ENCODE measurements around the gene MAP3K4. TPM values are rescaled to one million over a fixed set of nuclear protein-coding genes. Genes with fewer than 3 reads are reported as not detected.

The MAP3K4 gene
- total RNA-seq, 1 experiment from 2014 or later = 69.8 TPM

DNA sequence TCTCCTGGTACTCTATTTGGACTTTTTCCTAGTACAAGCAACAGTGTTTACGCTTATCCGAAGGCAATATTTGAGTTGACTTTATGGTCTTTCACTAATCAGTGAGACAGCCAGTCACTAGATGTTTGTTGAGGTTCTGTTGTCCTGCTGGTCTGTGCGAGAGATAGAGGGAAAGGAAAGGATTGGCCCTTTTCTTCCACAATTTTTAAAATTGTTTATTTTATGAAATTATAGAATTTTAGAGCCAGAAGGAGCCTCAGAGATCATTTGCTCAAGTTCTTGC is 44.4 kb downstream of the MAP3K4 start (continued):
- no peak for TF ChIP-seq FOXP4 (CRISPR knock-in tag; IDR thresholded peaks at IDR 0.05)
- TF ChIP-seq CREM (CRISPR knock-in tag; IDR thresholded peaks at IDR 0.05) = no peak
- no peak for TF ChIP-seq ZNF232 (CRISPR knock-in tag; IDR thresholded peaks at IDR 0.05)
- TF ChIP-seq ZNF263 (CRISPR knock-in tag; IDR thresholded peaks at IDR 0.05; ENCODE audit: low read depth) = no peak
- TF ChIP-seq GTF2I (CRISPR knock-in tag; conservative IDR thresholded peaks at IDR 0.05) = no peak
- no peak for TF ChIP-seq GRHL2 (CRISPR knock-in tag; IDR thresholded peaks at IDR 0.05; ENCODE audit: insufficient replicate concordance, severe bottlenecking)
- TF ChIP-seq, protein P1, sequence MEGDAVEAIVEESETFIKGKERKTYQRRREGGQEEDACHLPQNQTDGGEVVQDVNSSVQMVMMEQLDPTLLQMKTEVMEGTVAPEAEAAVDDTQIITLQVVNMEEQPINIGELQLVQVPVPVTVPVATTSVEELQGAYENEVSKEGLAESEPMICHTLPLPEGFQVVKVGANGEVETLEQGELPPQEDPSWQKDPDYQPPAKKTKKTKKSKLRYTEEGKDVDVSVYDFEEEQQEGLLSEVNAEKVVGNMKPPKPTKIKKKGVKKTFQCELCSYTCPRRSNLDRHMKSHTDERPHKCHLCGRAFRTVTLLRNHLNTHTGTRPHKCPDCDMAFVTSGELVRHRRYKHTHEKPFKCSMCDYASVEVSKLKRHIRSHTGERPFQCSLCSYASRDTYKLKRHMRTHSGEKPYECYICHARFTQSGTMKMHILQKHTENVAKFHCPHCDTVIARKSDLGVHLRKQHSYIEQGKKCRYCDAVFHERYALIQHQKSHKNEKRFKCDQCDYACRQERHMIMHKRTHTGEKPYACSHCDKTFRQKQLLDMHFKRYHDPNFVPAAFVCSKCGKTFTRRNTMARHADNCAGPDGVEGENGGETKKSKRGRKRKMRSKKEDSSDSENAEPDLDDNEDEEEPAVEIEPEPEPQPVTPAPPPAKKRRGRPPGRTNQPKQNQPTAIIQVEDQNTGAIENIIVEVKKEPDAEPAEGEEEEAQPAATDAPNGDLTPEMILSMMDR (IDR thresholded peaks at IDR 0.05) = no peak
- TF ChIP-seq ATF3 (CRISPR knock-in tag; conservative IDR thresholded peaks at IDR 0.05) = no peak
- TF ChIP-seq, protein P2, sequence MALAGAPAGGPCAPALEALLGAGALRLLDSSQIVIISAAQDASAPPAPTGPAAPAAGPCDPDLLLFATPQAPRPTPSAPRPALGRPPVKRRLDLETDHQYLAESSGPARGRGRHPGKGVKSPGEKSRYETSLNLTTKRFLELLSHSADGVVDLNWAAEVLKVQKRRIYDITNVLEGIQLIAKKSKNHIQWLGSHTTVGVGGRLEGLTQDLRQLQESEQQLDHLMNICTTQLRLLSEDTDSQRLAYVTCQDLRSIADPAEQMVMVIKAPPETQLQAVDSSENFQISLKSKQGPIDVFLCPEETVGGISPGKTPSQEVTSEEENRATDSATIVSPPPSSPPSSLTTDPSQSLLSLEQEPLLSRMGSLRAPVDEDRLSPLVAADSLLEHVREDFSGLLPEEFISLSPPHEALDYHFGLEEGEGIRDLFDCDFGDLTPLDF (CRISPR knock-in tag; IDR thresholded peaks at IDR 0.05) = no peak

GRCh38 chr6:161037873-161038228 is 46.3 kb downstream of the MAP3K4 start:
- peaks cover 34% of the 10 kb centered on the region for H3K4me1 Mint-ChIP-seq
- ChIA-PET POLR2A (no interaction called here), CTCF (no interaction called here)
- no peak for DNase-seq (ENCODE audit: low spot score)
- no peak overlapping the region for H3K4me3 Mint-ChIP-seq
- TF ChIP-seq HMGA2 (CRISPR knock-in tag; IDR thresholded peaks at IDR 0.05) (no peak), ZNF512 (CRISPR knock-in tag; IDR thresholded peaks at IDR 0.05; ENCODE audit: borderline replicate concordance) (0 out of 2 replicates have a peak, but pooled peaks have one; percentile 28), NFE2L1 (CRISPR knock-in tag; IDR thresholded peaks at IDR 0.05) (no peak)
- peak overlapping the region; percentile 65 for H3K27ac Mint-ChIP-seq
- peaks cover 26% of the 10 kb centered on the region for H3K36me3 Mint-ChIP-seq
- H3K27me3 Mint-ChIP-seq (ENCODE audit: low read depth) = no peaks in the 10 kb centered on the region
- no peaks in the 10 kb centered on the region for H3K9me3 Mint-ChIP-seq
- ATAC-seq = no peak

- H3K4me1 Mint-ChIP-seq = peaks cover 31% of the 10 kb centered on the region
- POLR2A ChIA-PET = no interaction called here
- H3K27me3 Mint-ChIP-seq (ENCODE audit: low read depth) = no peaks in the 10 kb centered on the region
- no peak for ATAC-seq
- TF ChIP-seq, protein P3, sequence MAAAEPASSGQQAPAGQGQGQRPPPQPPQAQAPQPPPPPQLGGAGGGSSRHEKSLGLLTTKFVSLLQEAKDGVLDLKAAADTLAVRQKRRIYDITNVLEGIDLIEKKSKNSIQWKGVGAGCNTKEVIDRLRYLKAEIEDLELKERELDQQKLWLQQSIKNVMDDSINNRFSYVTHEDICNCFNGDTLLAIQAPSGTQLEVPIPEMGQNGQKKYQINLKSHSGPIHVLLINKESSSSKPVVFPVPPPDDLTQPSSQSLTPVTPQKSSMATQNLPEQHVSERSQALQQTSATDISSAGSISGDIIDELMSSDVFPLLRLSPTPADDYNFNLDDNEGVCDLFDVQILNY (CRISPR knock-in tag; IDR thresholded peaks at IDR 0.05) = no peak
- TF ChIP-seq USF2 (CRISPR knock-in tag; IDR thresholded peaks at IDR 0.05) = no peak
- no peak for TF ChIP-seq NR3C1 (CRISPR knock-in tag; conservative IDR thresholded peaks at IDR 0.05; ENCODE audit: low read depth)
- no peak for TF ChIP-seq HMGXB4 (CRISPR knock-in tag; IDR thresholded peaks at IDR 0.05)
- no peak for TF ChIP-seq NFYB (CRISPR knock-in tag; conservative IDR thresholded peaks at IDR 0.05; ENCODE audit: low read depth)
- TF ChIP-seq GTF2I (CRISPR knock-in tag; conservative IDR thresholded peaks at IDR 0.05) = no peak
- no peak for TF ChIP-seq NFE2L1 (CRISPR knock-in tag; IDR thresholded peaks at IDR 0.05)
- no peaks in the 10 kb centered on the region for H3K9me3 Mint-ChIP-seq
- CTCF ChIA-PET = interaction anchor here (0.6 kb wide), 1 partner anchor 288 kb away, joined by 4 read pairs; no protein-coding TSS in a partner anchor
- no peak for DNase-seq (ENCODE audit: low spot score)
- H3K4me3 Mint-ChIP-seq = no peak overlapping the region
- H3K36me3 Mint-ChIP-seq = peaks cover 26% of the 10 kb centered on the region
- peak overlapping the region; percentile 65 for H3K27ac Mint-ChIP-seq
These were observed 46.9 kb downstream of the MAP3K4 start for GRCh38 chr6:161038229-161039031.

Measured in WTC11 (cell line).